HG03575 (cell line): ENCODE results near the gene STT3A.
"Not testable (repeated sequence)": the region's sequence is repeated elsewhere in the genome, so short reads cannot be mapped to it uniquely, and the experiment has no call there.

Experiments
- ATAC-seq: cut with Tn5 transposase; IDR thresholded peaks from one replicate; pipeline ENCODE4 v1.9.1; 2021; ENCODE audit not compliant: unreplicated experiment, insufficient number of reproducible peaks, low FRiP score; ENCODE audit errors: extremely low read depth

The STT3A gene

GRCh38 chr11:125592305-125593113 lies at the start of gene STT3A:
Gene STT3A (plus strand): TSS chr11:125592852. CDS start chr11:125595916, 3,064 bp downstream.
- ATAC-seq = peak; percentile 95

GRCh38 chr11:125550780-125551179 lies 41.9 kb upstream of the STT3A start:
- ATAC-seq = no peak

- ATAC-seq = no peak
These were observed 40.8 kb upstream of the STT3A start for GRCh38 chr11:125551835-125552342.

- no peak for ATAC-seq
These were observed 39.7 kb upstream of the STT3A start for GRCh38 chr11:125552927-125553326.

GRCh38 chr11:125553357-125553756 lies 39.3 kb upstream of the STT3A start:
- no peak for ATAC-seq

- no peak for ATAC-seq
These were observed 38.6 kb upstream of the STT3A start for GRCh38 chr11:125554038-125554437.

- no peak for ATAC-seq
These were observed 32.8 kb upstream of the STT3A start for GRCh38 chr11:125559888-125560287.

GRCh38 chr11:125561924-125562323 lies 30.7 kb upstream of the STT3A start:
- ATAC-seq = no peak

GRCh38 chr11:125562430-125562829 lies 30.2 kb upstream of the STT3A start:
- no peak for ATAC-seq

- no peak for ATAC-seq
These were observed 28.3 kb upstream of the STT3A start for GRCh38 chr11:125564357-125564756.

- ATAC-seq = no peak
These were observed 26.4 kb upstream of the STT3A start for GRCh38 chr11:125566235-125566634.

- peak; percentile 73 for ATAC-seq
These were observed 23.4 kb upstream of the STT3A start, which contains the start of gene EI24 for GRCh38 chr11:125568970-125569914. Gene EI24 (plus strand): TSS chr11:125569477. CDS start chr11:125572528, 3,051 bp downstream.

- no peak for ATAC-seq
These were observed 22.6 kb upstream of the STT3A start for GRCh38 chr11:125569915-125570621.

- no peak for ATAC-seq
These were observed 21.7 kb upstream of the STT3A start for GRCh38 chr11:125570952-125571351.

GRCh38 chr11:125572916-125573315 lies 19.7 kb upstream of the STT3A start:
- ATAC-seq = no peak

GRCh38 chr11:125577181-125577580 lies 15.5 kb upstream of the STT3A start:
- ATAC-seq = not testable (repeated sequence)

- no peak for ATAC-seq
These were observed 13.9 kb upstream of the STT3A start for GRCh38 chr11:125578783-125579182.

- no peak for ATAC-seq
These were observed 12.8 kb upstream of the STT3A start for GRCh38 chr11:125579811-125580210.

GRCh38 chr11:125583496-125583895 lies 9.2 kb upstream of the STT3A start:
- ATAC-seq = no peak
